Measurements from ENCODE around the gene AMOTL1.

The AMOTL1 gene

DNA sequence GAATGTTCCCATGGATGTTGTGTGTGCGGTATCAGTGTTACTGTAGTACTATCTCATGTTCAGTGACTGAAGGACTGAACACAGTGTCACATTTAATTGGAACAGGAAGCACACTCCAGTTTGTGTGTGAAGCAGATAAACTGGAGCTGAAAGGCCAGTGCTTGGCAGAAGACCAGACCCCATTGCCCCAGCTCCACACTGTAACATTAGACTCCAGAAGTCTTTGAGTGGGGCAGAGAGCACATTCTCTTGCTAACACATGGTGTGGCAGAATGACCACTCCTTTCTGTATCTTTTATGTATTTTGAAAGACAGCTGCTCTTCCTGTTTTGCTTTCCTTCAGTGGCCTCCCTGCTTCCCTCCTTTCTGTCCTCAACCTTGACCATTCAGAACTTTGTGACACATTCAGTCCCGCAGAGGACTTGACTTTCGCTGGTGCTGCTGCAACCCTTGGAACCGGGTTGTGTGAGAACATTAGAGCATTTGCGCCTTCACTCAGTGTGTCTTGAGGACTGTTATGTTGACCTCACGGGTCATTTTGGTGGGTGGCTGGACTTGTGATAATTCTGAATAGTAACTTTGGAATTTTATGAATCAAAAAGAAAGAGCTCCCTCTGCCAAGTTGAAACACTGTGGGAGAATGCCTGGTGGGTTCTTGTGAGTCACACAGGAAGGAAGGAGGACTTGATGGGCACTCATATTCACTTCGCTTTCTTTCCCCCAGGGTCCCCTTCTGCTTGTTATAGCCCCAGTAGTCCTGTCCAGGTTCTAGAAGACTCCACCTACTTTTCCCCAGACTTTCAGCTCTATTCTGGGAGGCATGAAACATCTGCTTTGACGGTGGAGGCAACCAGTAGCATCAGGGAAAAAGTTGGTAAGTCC, 26.4 kb downstream of the AMOTL1 start:
- Histone ChIP-seq H3K4me1 (ENCODE audit: control insufficient read depth, insufficient read depth, low read length) (peaks cover 26% of the 10 kb centered on the region; the same call in 1 of the 2 replicates), H3K27me3 (ENCODE audit: control insufficient read depth, insufficient read depth, low read length) (no peaks in the 10 kb centered on the region), H3K9ac (ENCODE audit: low read length) (no peak overlapping the region), H3K27ac (ENCODE audit: low read depth, low read length) (no peak overlapping the region), H3K4me3 (ENCODE audit: low read depth, low read length) (no peak overlapping the region), H3K9me3 (ENCODE audit: control insufficient read depth, insufficient read depth, low read depth, low read length) (no peaks in the 10 kb centered on the region), H3K36me3 (ENCODE audit: control insufficient read depth, insufficient read depth, low read length) (peaks cover 26% of the 10 kb centered on the region)

DNA sequence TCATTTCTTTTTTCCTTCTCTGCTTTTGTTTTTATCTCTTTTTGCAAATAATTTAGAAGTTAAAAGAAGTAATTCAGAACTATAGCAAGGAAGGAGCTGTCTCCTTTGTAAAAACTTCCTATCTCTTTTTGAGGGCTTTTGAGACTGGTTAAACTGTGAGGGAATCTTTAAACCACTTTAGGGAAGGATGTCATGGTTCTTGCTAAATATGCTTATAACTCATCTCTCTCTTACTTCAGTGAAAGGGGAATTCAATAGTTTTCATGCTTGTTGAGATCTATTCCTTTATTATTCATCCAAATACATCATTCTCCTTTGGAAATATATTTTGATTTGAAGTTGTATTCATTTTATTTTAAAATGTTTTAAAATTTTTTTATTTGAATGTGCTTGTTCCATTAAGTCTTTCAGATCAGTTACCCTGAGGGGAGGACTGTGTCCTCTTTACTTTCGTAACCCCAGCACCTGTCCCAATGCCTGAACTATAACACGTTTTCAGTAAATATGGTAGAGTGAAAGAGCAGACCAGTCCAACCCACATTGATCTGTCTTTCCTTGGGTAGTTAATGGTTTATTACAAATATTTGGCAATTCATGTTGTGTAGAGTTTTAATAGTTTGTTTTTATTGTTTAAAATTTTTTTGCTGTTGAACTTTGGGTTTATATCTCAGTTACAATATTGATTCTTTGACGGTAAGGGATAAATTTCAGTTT, 27.5 kb downstream of the AMOTL1 start:
- Histone ChIP-seq H3K27me3 (ENCODE audit: control insufficient read depth, insufficient read depth, low read length) (no peaks in the 10 kb centered on the region), H3K9me3 (ENCODE audit: control insufficient read depth, insufficient read depth, low read depth, low read length) (no peaks in the 10 kb centered on the region), H3K27ac (ENCODE audit: low read depth, low read length) (no peak overlapping the region), H3K36me3 (ENCODE audit: control insufficient read depth, insufficient read depth, low read length) (peaks cover 37% of the 10 kb centered on the region), H3K4me1 (ENCODE audit: control insufficient read depth, insufficient read depth, low read length) (peaks cover 19% of the 10 kb centered on the region; the same call in 1 of the 2 replicates), H3K9ac (ENCODE audit: low read length) (no peak overlapping the region), H3K4me3 (ENCODE audit: low read depth, low read length) (no peak overlapping the region)

DNA sequence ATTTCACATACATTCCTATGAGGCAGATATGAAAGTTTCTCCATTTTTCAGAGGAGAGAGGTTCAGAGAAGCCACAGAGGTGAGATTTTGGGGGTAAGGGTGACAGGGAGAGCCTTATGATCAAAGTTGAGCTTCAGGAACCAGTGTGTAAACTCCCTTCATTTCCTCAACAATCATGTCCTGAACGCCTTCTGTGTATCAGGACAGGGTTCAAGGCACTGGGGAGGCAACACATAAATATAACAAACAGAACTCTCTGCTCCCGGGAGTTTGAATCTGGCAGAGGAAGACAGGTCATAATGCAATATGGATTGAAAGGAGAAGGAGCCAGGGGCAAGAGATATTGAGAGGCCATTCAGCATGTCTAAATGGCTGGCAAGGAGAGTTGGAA, 28.0 kb downstream of the AMOTL1 start:
- Histone ChIP-seq H3K9ac (ENCODE audit: low read length) (no peak overlapping the region), H3K27me3 (ENCODE audit: control insufficient read depth, insufficient read depth, low read length) (no peaks in the 10 kb centered on the region), H3K36me3 (ENCODE audit: control insufficient read depth, insufficient read depth, low read length) (peaks cover 42% of the 10 kb centered on the region), H3K4me1 (ENCODE audit: control insufficient read depth, insufficient read depth, low read length) (peaks cover 15% of the 10 kb centered on the region; the same call in 1 of the 2 replicates), H3K27ac (ENCODE audit: low read depth, low read length) (no peak overlapping the region), H3K4me3 (ENCODE audit: low read depth, low read length) (no peak overlapping the region), H3K9me3 (ENCODE audit: control insufficient read depth, insufficient read depth, low read depth, low read length) (no peaks in the 10 kb centered on the region)

DNA sequence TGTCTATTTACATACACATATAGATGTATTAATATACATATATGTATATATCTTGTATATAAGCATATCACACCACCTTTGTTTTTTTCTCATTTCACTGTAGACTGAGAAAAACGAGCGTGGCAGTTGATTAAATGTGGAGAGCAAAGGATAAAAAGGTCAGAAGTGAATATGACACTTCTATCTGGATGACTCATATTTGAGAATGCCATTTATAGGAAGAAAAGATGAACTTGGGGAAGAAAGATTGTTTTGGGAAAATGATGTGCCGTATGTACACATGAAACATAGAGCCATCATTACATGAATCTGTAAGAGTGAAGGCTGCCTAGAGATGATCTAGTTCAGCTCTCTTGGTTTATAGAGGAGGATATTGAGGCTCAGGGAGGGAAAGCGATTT, 28.7 kb downstream of the AMOTL1 start:
- no peaks in the 10 kb centered on the region for H3K27me3 ChIP-seq (ENCODE audit: control insufficient read depth, insufficient read depth, low read length)
- peaks cover 15% of the 10 kb centered on the region; the same call in 1 of the 2 replicates for H3K4me1 ChIP-seq (ENCODE audit: control insufficient read depth, insufficient read depth, low read length)

DNA sequence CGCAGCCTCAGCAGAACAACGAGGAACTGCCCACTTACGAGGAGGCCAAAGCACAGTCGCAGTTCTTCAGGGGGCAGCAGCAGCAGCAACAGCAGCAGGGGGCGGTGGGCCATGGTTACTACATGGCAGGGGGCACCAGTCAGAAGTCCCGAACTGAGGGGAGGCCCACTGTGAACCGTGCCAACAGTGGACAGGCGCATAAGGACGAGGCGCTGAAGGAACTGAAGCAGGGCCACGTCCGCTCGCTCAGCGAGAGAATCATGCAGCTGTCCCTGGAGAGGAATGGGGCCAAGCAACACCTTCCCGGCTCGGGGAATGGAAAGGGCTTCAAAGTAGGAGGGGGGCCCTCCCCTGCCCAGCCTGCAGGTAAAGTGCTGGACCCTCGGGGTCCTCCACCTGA, 31.6 kb downstream of the AMOTL1 start:
- Histone ChIP-seq H3K4me3 (ENCODE audit: low read depth, low read length) (no peak overlapping the region), H3K4me1 (ENCODE audit: control insufficient read depth, insufficient read depth, low read length) (peaks cover under 1% of the 10 kb centered on the region; the same call in 1 of the 2 replicates), H3K27ac (ENCODE audit: low read depth, low read length) (no peak overlapping the region), H3K9ac (ENCODE audit: low read length) (no peak overlapping the region), H3K9me3 (ENCODE audit: control insufficient read depth, insufficient read depth, low read depth, low read length) (no peaks in the 10 kb centered on the region), H3K27me3 (ENCODE audit: control insufficient read depth, insufficient read depth, low read length) (no peaks in the 10 kb centered on the region), H3K36me3 (ENCODE audit: control insufficient read depth, insufficient read depth, low read length) (peaks cover 68% of the 10 kb centered on the region)

More for the DNA sequence above, 28.7 kb downstream of the AMOTL1 start:
- H3K27ac ChIP-seq (ENCODE audit: low read depth, low read length): no peak overlapping the region
- peaks cover 49% of the 10 kb centered on the region for H3K36me3 ChIP-seq (ENCODE audit: control insufficient read depth, insufficient read depth, low read length)
- H3K9me3 ChIP-seq (ENCODE audit: control insufficient read depth, insufficient read depth, low read depth, low read length): no peaks in the 10 kb centered on the region
- H3K9ac ChIP-seq (ENCODE audit: low read length): no peak overlapping the region
- no peak overlapping the region for H3K4me3 ChIP-seq (ENCODE audit: low read depth, low read length)

DNA sequence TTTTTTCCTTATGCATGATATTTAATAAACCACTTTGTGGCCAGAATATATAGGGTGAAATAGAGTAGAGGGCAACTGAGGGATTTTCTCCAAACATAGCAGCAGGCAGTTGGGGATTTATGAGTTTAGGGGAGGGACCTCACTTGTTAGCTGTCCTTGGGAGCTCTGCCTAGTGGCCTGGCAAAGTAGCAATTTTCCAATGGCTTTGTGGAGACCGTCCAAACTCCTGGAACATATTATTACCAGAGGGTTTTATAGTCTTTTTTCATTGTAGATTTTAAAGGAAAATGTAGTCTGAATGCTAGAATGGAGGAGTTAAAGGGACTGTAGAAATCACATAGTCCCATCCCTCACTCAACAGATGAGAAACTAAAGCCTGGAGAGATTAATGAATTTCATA, 32.3 kb downstream of the AMOTL1 start:
- H3K27ac ChIP-seq (ENCODE audit: low read depth, low read length): no peak overlapping the region
- peaks cover 74% of the 10 kb centered on the region for H3K36me3 ChIP-seq (ENCODE audit: control insufficient read depth, insufficient read depth, low read length)

DNA sequence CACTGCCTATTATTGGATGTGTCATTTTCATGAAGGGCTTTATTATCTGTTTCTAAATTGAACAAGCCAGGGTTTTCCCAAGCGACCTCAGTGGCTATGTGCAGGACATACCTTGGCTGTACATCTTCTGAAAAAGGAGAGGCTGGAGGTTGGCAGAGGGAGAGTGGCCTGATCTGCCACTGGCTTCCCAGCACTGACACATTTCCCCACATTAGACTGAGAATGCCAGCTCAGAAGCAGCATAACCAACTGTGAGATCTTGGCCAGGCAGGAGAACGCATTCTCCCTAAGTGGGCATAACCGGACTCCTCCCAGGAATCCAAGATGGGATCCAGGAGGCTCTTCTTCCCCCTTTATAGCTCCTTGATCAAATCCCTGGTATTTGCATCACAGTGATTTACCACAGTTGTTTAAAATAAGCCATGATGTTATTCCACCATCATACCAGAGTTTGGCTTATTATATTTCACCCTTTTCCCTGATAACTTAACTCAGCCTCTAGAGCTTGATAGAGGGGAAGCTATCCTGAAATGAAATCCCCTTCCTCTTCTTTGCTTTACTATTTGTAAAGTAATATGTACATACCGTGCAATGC, 33.8 kb downstream of the AMOTL1 start:
- H3K4me1 ChIP-seq (ENCODE audit: control insufficient read depth, insufficient read depth, low read length): no peaks in the 10 kb centered on the region
- H3K4me3 ChIP-seq (ENCODE audit: low read depth, low read length): no peak overlapping the region
- H3K27me3 ChIP-seq (ENCODE audit: control insufficient read depth, insufficient read depth, low read length): no peaks in the 10 kb centered on the region
- no peaks in the 10 kb centered on the region for H3K9me3 ChIP-seq (ENCODE audit: control insufficient read depth, insufficient read depth, low read depth, low read length)
- no peak overlapping the region for H3K9ac ChIP-seq (ENCODE audit: low read length)
- H3K27ac ChIP-seq (ENCODE audit: low read depth, low read length): no peak overlapping the region
- H3K36me3 ChIP-seq (ENCODE audit: control insufficient read depth, insufficient read depth, low read length): peaks cover 84% of the 10 kb centered on the region

More for the DNA sequence above, 32.3 kb downstream of the AMOTL1 start:
- Histone ChIP-seq H3K9me3 (ENCODE audit: control insufficient read depth, insufficient read depth, low read depth, low read length) (no peaks in the 10 kb centered on the region), H3K9ac (ENCODE audit: low read length) (no peak overlapping the region), H3K4me3 (ENCODE audit: low read depth, low read length) (no peak overlapping the region), H3K4me1 (ENCODE audit: control insufficient read depth, insufficient read depth, low read length) (no peaks in the 10 kb centered on the region), H3K27me3 (ENCODE audit: control insufficient read depth, insufficient read depth, low read length) (no peaks in the 10 kb centered on the region)

DNA sequence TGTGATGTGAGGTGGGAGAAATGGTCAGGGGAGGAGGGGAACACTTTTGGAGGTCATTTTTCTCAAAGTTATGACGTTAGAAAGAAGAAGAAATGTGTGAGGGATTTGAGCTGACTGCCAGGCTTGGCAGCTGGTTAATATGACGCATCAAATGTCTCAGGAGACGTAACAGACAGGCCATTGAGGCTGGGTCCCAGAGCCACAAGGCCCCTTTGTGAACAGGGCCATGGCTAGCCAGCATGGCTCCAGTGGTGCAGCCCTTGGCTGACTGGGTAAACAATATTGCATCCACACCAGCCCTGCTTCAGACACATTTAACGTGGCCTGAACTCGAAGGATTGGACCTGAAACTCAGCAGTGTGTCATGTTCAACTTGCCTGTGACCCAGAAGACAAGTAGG, 34.3 kb downstream of the AMOTL1 start:
- no peak overlapping the region for H3K9ac ChIP-seq (ENCODE audit: low read length)
- H3K4me1 ChIP-seq (ENCODE audit: control insufficient read depth, insufficient read depth, low read length): no peaks in the 10 kb centered on the region
- H3K4me3 ChIP-seq (ENCODE audit: low read depth, low read length): no peak overlapping the region
- H3K27ac ChIP-seq (ENCODE audit: low read depth, low read length): no peak overlapping the region
- peaks cover 81% of the 10 kb centered on the region for H3K36me3 ChIP-seq (ENCODE audit: control insufficient read depth, insufficient read depth, low read length)
- no peaks in the 10 kb centered on the region for H3K9me3 ChIP-seq (ENCODE audit: control insufficient read depth, insufficient read depth, low read depth, low read length)
- H3K27me3 ChIP-seq (ENCODE audit: control insufficient read depth, insufficient read depth, low read length): no peaks in the 10 kb centered on the region

DNA sequence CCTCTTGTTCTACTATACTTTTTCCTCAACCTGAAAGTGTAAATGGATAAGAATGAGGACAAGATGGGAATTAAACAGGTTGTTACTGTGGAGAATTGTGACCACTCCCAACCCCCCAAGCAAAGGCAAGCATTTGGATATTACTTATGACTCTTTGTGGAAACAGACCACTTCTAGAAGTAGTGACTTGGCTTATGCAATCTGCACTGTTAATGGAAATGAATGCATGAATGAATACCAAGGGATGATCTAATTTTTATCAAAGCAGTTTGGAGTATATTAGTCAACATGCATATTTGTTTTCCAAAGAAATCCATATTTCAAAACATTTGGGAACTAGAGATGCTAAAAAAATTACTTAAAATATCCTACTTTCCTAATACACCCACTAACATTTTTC, 35.3 kb downstream of the AMOTL1 start:
- H3K4me1 ChIP-seq (ENCODE audit: control insufficient read depth, insufficient read depth, low read length): no peaks in the 10 kb centered on the region
- H3K27me3 ChIP-seq (ENCODE audit: control insufficient read depth, insufficient read depth, low read length): no peaks in the 10 kb centered on the region
- H3K9ac ChIP-seq (ENCODE audit: low read length): no peak overlapping the region
- H3K9me3 ChIP-seq (ENCODE audit: control insufficient read depth, insufficient read depth, low read depth, low read length): no peaks in the 10 kb centered on the region
- H3K27ac ChIP-seq (ENCODE audit: low read depth, low read length): no peak overlapping the region
- H3K4me3 ChIP-seq (ENCODE audit: low read depth, low read length): no peak overlapping the region
- H3K36me3 ChIP-seq (ENCODE audit: control insufficient read depth, insufficient read depth, low read length): peaks cover 74% of the 10 kb centered on the region

DNA sequence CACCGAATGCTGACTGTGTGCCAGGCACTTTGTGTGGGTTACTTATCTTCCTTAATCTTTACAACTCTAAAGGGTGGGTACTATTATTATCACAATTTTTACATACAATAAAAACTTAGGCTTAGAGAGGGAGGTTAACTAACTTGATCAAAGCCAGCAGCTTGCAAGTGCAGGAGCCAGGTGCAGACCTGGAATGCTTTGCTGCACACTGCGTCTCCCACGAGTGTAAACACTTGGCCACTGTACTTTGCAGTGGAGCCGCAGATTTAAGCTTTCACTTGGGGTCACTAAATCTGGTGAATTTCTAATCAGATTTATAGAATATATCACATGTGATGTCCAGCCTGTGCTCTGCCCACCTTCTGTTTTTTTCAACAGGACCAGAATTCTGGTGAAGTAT, 36.7 kb downstream of the AMOTL1 start:
- Histone ChIP-seq H3K27me3 (ENCODE audit: control insufficient read depth, insufficient read depth, low read length) (no peaks in the 10 kb centered on the region), H3K4me1 (ENCODE audit: control insufficient read depth, insufficient read depth, low read length) (no peaks in the 10 kb centered on the region), H3K36me3 (ENCODE audit: control insufficient read depth, insufficient read depth, low read length) (peaks cover 63% of the 10 kb centered on the region), H3K9ac (ENCODE audit: low read length) (no peak overlapping the region), H3K4me3 (ENCODE audit: low read depth, low read length) (no peak overlapping the region), H3K9me3 (ENCODE audit: control insufficient read depth, insufficient read depth, low read depth, low read length) (no peaks in the 10 kb centered on the region), H3K27ac (ENCODE audit: low read depth, low read length) (no peak overlapping the region)

DNA sequence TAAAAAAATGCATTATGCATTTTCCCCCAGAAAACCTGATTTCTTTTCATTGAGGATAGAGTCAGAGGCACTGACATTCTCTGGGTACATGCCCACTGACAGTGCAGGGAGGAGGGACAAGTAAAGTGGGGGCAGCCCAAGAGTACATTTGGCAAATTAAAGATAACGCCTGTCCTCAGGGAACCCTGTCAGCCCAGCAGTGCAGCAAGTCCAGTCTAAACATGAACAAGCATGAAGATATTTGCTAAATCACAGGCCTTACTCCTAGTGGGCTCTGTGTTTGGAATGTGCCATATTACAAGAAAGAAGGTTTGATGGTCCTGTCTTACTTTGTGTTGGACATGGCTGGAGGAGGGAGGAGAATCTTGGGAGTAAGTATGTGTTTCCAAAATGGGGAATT, 37.9 kb downstream of the AMOTL1 start:
- no peak overlapping the region for H3K4me3 ChIP-seq (ENCODE audit: low read depth, low read length)
- no peaks in the 10 kb centered on the region for H3K9me3 ChIP-seq (ENCODE audit: control insufficient read depth, insufficient read depth, low read depth, low read length)
- no peak overlapping the region for H3K9ac ChIP-seq (ENCODE audit: low read length)
- peaks cover 11% of the 10 kb centered on the region; the same call in 1 of the 2 replicates for H3K4me1 ChIP-seq (ENCODE audit: control insufficient read depth, insufficient read depth, low read length)
- peaks cover 51% of the 10 kb centered on the region for H3K36me3 ChIP-seq (ENCODE audit: control insufficient read depth, insufficient read depth, low read length)
- no peaks in the 10 kb centered on the region for H3K27me3 ChIP-seq (ENCODE audit: control insufficient read depth, insufficient read depth, low read length)
- no peak overlapping the region for H3K27ac ChIP-seq (ENCODE audit: low read depth, low read length)
